H9 (cell line): ENCODE measurements around the gene GAP43. TPM values are rescaled to one million over a fixed set of nuclear protein-coding genes. Genes with fewer than 3 reads are reported as not detected.

ENCODE experiments used
- DNase-seq: peaks from one replicate; pipeline ENCODE4 v3.0.0-alpha.2; 2017
- H2AFZ ChIP-seq: one replicate; pipeline ENCODE4 v1.6.1; 2013; ENCODE audit warnings: mild to moderate bottlenecking, low read length, control low read depth, moderate library complexity
- H2AK5ac ChIP-seq: 2 replicates; pipeline ENCODE4 v1.6.1; 2013; ENCODE audit warnings: low read length, control low read depth, mixed read lengths; ENCODE audit not compliant: insufficient read length
- H2BK120ac ChIP-seq: one replicate; pipeline ENCODE4 v1.6.1; 2013; ENCODE audit warnings: low read depth, mild to moderate bottlenecking, low read length, control low read depth, inconsistent platforms; ENCODE audit not compliant: poor library complexity, severe bottlenecking
- H2BK12ac ChIP-seq: 2 replicates; pipeline ENCODE4 v1.6.1; 2013; ENCODE audit warnings: low read length, control low read depth, mixed read lengths, low read depth; ENCODE audit not compliant: insufficient read length
- H2BK15ac ChIP-seq: 2 replicates; pipeline ENCODE4 v1.6.1; 2013; ENCODE audit warnings: low read depth, low read length, control low read depth
- H2BK20ac ChIP-seq: one replicate; pipeline ENCODE4 v1.6.1; 2013; ENCODE audit warnings: low read depth, mild to moderate bottlenecking, low read length, control low read depth, inconsistent platforms; ENCODE audit not compliant: poor library complexity, severe bottlenecking
- H2BK5ac ChIP-seq: 2 replicates; pipeline ENCODE4 v1.6.1; 2013; ENCODE audit warnings: low read length, control low read depth, mixed read lengths; ENCODE audit not compliant: insufficient read length
- H3K14ac ChIP-seq: 2 replicates; pipeline ENCODE4 v1.6.1; 2013; ENCODE audit warnings: low read length, control low read depth; ENCODE audit not compliant: insufficient read depth
- H3K18ac ChIP-seq: 2 replicates; pipeline ENCODE4 v1.6.1; 2013; ENCODE audit warnings: low read depth, mild to moderate bottlenecking, mixed read lengths, low read length, control low read depth; ENCODE audit not compliant: insufficient read length
- H3K23ac ChIP-seq: 2 replicates; pipeline ENCODE4 v1.6.1; 2013; ENCODE audit warnings: low read length, control low read depth, mixed read lengths, low read depth; ENCODE audit not compliant: insufficient read length
- H3K23me2 ChIP-seq: 2 replicates; pipeline ENCODE4 v1.6.1; 2013; ENCODE audit warnings: low read depth, mild to moderate bottlenecking, mixed read lengths, low read length, control low read depth; ENCODE audit not compliant: insufficient read length, poor library complexity, severe bottlenecking
- H3K27ac ChIP-seq: 2 replicates; pipeline ENCODE4 v1.5.1; 2013; ENCODE audit warnings: low read length, control low read depth, mixed read lengths, low read depth; ENCODE audit not compliant: insufficient read length
- H3K27me3 ChIP-seq: 2 replicates; pipeline ENCODE4 v1.6.1; 2013; ENCODE audit warnings: low read length, control low read depth, inconsistent platforms; ENCODE audit not compliant: insufficient read depth
- H3K4ac ChIP-seq: 2 replicates; pipeline ENCODE4 v1.6.1; 2013; ENCODE audit warnings: low read depth, mild to moderate bottlenecking, control low read depth, inconsistent platforms, low read length, moderate library complexity
- H3K4me1 ChIP-seq: 2 replicates; pipeline ENCODE4 v1.6.1; 2013; ENCODE audit warnings: low read length, control low read depth, inconsistent platforms; ENCODE audit not compliant: insufficient read depth
- H3K4me2 ChIP-seq: 2 replicates; pipeline ENCODE4 v1.6.1; 2013; ENCODE audit warnings: low read length, control low read depth, mixed read lengths; ENCODE audit not compliant: insufficient read length, insufficient read depth
- H3K56ac ChIP-seq: 2 replicates; pipeline ENCODE4 v1.6.1; 2013; ENCODE audit warnings: low read depth, mild to moderate bottlenecking, mixed read lengths, low read length, control low read depth; ENCODE audit not compliant: insufficient read length
- H3K79me1 ChIP-seq: 2 replicates; pipeline ENCODE4 v1.6.1; 2013; ENCODE audit warnings: low read depth, mild to moderate bottlenecking, moderate library complexity, low read length, control low read depth, inconsistent platforms; ENCODE audit not compliant: insufficient read depth, poor library complexity, severe bottlenecking
- H3K79me2 ChIP-seq: 2 replicates; pipeline ENCODE4 v1.6.1; 2013; ENCODE audit warnings: low read length, control low read depth, inconsistent platforms; ENCODE audit not compliant: insufficient read depth
- H3K9ac ChIP-seq: 2 replicates; pipeline ENCODE4 v1.6.1; 2013; ENCODE audit warnings: low read length, control low read depth, mixed read lengths; ENCODE audit not compliant: insufficient read length; ENCODE audit errors: extremely low read depth
- H3K9me3 ChIP-seq: one replicate; pipeline ENCODE4 v1.6.1; 2013; ENCODE audit warnings: low read depth, low read length, inconsistent platforms; ENCODE audit not compliant: control insufficient read depth
- H3T11ph ChIP-seq: one replicate; pipeline ENCODE4 v1.6.1; 2013; ENCODE audit warnings: mild to moderate bottlenecking, low read length, control low read depth, inconsistent platforms
- H4K20me1 ChIP-seq: one replicate; pipeline ENCODE4 v1.6.1; 2013; ENCODE audit not compliant: control insufficient read depth, insufficient read length, insufficient read depth
- H4K5ac ChIP-seq: 2 replicates; pipeline ENCODE4 v1.6.1; 2013; ENCODE audit warnings: low read depth, mild to moderate bottlenecking, mixed read lengths, low read length, control low read depth; ENCODE audit not compliant: insufficient read length
- H4K8ac ChIP-seq: replicated peaks from 2 replicates; pipeline ENCODE4 v1.6.1; 2013; ENCODE audit warnings: low read length, control low read depth, mixed read lengths, low read depth; ENCODE audit not compliant: insufficient read length
- H4K91ac ChIP-seq: 2 replicates; pipeline ENCODE4 v1.6.1; 2013; ENCODE audit warnings: low read depth, mild to moderate bottlenecking, moderate library complexity, mixed read lengths, low read length, control low read depth; ENCODE audit not compliant: insufficient read length
- H3K27ac Mint-ChIP-seq, 3 experiments: 2 replicates in 2 of 3; 3 replicates in 1 of 3; pipeline ENCODE4 v1.8.0; 2020 to 2021; ENCODE audit warnings: mixed read lengths in 3 of 3, mild to moderate bottlenecking in 1 of 3, moderate library complexity in 1 of 3
- H3K27me3 Mint-ChIP-seq: 2 replicates; pipeline ENCODE4 v1.8.0; 2021; ENCODE audit warnings: low read depth, mild to moderate bottlenecking, moderate library complexity, mixed read lengths
- H3K36me3 Mint-ChIP-seq, 3 experiments: 2 replicates in 2 of 3; 3 replicates in 1 of 3; pipeline ENCODE4 v1.8.0; 2020 to 2021; ENCODE audit warnings: low read depth in 3 of 3, mixed read lengths in 3 of 3; ENCODE audit not compliant: insufficient read depth in 1 of 3
- H3K4me1 Mint-ChIP-seq, 2 experiments: 2 replicates each; pipeline ENCODE4 v1.8.0; 2020; ENCODE audit warnings: mixed read lengths in 2 of 2
- H3K4me3 Mint-ChIP-seq, 2 experiments: 2 replicates in 1 of 2; 3 replicates in 1 of 2; pipeline ENCODE4 v1.8.0; 2020 to 2021; ENCODE audit warnings: mild to moderate bottlenecking in 2 of 2, mixed read lengths in 2 of 2, moderate library complexity in 1 of 2
- H3K9me3 Mint-ChIP-seq, 2 experiments: 2 replicates in 1 of 2; 3 replicates in 1 of 2; pipeline ENCODE4 v1.8.0; 2020; ENCODE audit warnings: mild to moderate bottlenecking in 2 of 2, mixed read lengths in 2 of 2, moderate library complexity in 1 of 2
- CTCF ChIP-seq: fragments of 200-600 bp; sonication (generic); conservative IDR thresholded peaks from 3 replicates; pipeline ENCODE4 v1.8.0; 2021; ENCODE audit warnings: antibody characterized with exemption, mild to moderate bottlenecking
- WGBS: extraction: QIAGEN DNeasy Blood & Tissue Kit; methylation state at CpG from one replicate; pipeline ENCODE4 v1.1.7; 2013; ENCODE audit warnings: missing lambda C conversion rate, low lambda C conversion rate, mixed read lengths; ENCODE audit not compliant: insufficient read length; ENCODE audit errors: extremely low coverage; 5-methylcytosine and 5-hydroxymethylcytosine counted together
- long read RNA-seq: library from polyadenylated mRNA; unstranded; transcript quantifications from one replicate; pipeline ENCODE4 v2.0.0, GENCODE V29; 2020
- total RNA-seq: library from RNA; stranded (reverse); gene quantifications from 2 replicates; pipeline ENCODE4 v1.2.1, GENCODE V29; 2021

Gene GAP43
- total RNA-seq: 12.8 and 14.1 TPM in 2 replicates
- long read RNA-seq, transcript GAP43-201 (3 exons, 1,691 nt): major isoform, 11 of 12 reads
- long read RNA-seq, partial matches to known transcripts: 0 of 12 reads
- long read RNA-seq, other reads (novel, unspliced or antisense): 1 of 12 reads

- DNase-seq: peak; percentile 85
- Histone ChIP-seq H3K79me1 (no peaks in the 10 kb centered on the region), H4K8ac (no peak within 1 kb of the TSS), H3K4ac (no peak within 1 kb of the TSS), H4K5ac (no peak within 1 kb of the TSS), H3K18ac (peak within 1 kb of the TSS; percentile 73), H3K4me1 (peaks cover 5% of the 10 kb centered on the region; the same call in 1 of the 2 replicates), H4K91ac (no peak within 1 kb of the TSS), H2BK15ac (no peak within 1 kb of the TSS), H2BK120ac (no peak within 1 kb of the TSS), H3K56ac (no peak within 1 kb of the TSS), H3K4me2 (peak within 1 kb of the TSS; percentile 97), H2BK12ac (no peak within 1 kb of the TSS), H3K27me3 (no peaks in the 10 kb centered on the region), H3K23me2 (peaks cover 10% of the 10 kb centered on the region), H3K23ac (no peak within 1 kb of the TSS), H3K27ac (peak within 1 kb of the TSS; percentile 53), H3K14ac (no peak within 1 kb of the TSS), H3T11ph (no peak within 1 kb of the TSS), H3K79me2 (no peaks in the 10 kb centered on the region), H2AFZ (no peak within 1 kb of the TSS), H2BK20ac (no peak within 1 kb of the TSS), H3K9me3 (no peaks in the 10 kb centered on the region), H2BK5ac (no peak within 1 kb of the TSS), H4K20me1 (no peaks in the 10 kb centered on the region), H3K9ac (peak within 1 kb of the TSS; percentile 68), H2AK5ac (no peak within 1 kb of the TSS)
- H3K9me3 Mint-ChIP-seq: no peaks in the 10 kb centered on the region; a peak in 1 of 5 replicates
- peak within 1 kb of the TSS; percentile 75 to 94 for H3K4me3 Mint-ChIP-seq
- no peak for TF ChIP-seq CTCF
- no CpG with 5 or more reads among the region's 20 CpGs for WGBS
- peak within 1 kb of the TSS; percentile 90 to 98 (median 91) for H3K27ac Mint-ChIP-seq
- H3K4me1 Mint-ChIP-seq: peaks cover 36 to 44% of the 10 kb centered on the region in 2 experiments
- H3K27me3 Mint-ChIP-seq: peaks cover 15% of the 10 kb centered on the region
- no peaks in the 10 kb centered on the region for H3K36me3 Mint-ChIP-seq
Observed at GRCh38 chr3:115623044-115623868, at the start of gene GAP43. Gene GAP43, plus strand, starts transcription at chr3:115623510. Its CDS starts 180 bp downstream, at chr3:115623690.
